ENCODE data around the gene FAF1.

FAF1 gene

DNA sequence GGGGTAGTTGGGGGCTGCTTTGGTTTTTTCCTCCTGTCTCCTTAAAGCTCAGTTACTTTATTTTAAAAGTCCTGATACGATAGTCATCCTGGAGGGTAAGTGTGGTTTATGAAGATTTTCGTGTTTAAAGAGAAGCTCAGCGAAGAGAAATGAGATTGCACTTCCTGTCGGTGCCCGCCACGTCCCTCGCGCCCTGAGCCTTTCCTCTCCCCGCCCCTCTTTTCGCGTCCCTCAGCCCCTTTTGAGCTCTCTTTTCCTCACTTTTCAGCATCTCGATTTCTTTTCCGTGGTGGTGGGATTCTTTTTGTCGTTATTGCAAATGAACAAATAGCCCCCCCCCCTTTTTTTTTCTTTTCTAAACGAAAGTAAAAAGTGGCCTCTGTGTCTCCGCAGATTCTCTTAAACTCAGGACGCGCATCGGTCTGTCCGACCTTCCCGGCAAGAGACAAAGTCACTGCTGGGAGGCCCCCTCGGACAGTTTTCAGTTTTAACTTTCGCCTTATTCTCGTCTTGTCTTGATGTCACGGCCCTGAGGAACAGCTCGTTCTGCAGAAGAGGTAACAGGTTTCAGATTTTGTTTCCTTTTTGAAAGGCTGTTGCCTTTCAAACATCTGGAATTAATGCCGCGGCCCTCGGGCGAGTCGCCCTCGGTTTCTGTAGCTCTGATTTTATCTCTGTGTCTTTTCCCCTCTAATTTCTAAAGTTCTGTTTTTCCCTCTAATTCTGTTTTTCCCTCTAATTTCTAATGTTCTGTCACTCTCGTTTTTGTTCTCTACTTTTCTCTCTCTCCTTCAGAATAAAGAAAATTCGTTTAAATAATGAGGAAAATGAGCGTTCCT lies 535.8 kb downstream of the FAF1 start:
- peak in 1 of 2 donors; percentile 14 for DNase-seq

DNA sequence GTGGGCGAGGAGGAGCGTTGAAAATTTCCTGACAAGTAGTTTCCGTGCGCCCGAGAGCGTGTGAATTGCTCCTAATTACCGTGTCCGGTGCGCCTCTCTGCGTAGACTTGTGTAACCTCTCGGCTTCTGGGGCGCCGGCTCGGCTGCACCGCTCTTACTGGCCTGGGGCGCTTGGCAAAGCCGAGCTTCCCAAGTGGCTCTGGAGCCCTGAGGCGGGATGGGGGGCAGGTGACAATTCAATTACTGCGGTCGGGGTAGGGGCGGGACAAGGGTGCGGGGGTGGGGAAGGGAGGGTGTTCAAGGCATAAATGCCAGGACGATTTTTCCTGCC lies 536.4 kb downstream of the FAF1 start:
- DNase-seq: peak in 1 of 2 donors; percentile 28

DNA sequence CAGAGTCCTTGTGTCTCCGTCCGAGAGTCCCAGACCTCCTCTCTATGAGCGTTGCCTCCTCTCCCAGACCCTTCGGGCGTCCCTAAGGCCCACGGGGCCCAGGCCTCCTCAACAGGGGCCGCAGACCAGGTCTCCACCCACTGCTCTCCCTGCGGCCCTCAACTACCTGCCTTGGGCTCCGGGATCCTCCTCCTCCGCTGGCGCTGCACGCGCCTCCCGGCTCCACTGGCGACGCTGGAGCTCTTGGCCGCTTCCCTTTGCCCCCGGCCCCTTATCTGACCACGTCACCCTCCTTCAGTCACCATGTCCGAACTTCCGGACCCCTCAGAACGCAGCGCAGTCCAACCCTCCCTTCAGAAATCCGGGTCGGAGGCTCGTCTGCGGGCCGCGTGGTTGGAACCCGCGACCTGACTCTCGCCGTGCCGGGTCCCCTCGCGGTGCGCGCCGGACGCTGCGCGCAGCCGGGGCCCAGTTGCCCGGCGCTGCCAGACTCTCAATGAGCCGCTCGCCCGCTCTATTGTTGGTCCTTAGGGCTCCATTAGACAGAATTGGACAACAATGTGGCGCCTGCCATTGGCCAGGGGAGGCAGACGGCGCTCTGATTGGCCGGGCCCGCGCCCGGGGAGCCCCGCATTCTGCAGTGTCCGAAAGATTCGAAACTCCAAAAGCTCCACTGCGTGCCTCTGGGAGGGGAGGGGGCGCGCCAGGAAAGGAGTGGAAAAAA lies 537.0 kb downstream of the FAF1 start, which contains the start of gene DMRTA2:
Gene DMRTA2 (minus strand): TSS at position 498 of the 724 bp plus-strand sequence. CDS start 1,907 bp downstream, outside the sequence.
- no peak for DNase-seq

DNA sequence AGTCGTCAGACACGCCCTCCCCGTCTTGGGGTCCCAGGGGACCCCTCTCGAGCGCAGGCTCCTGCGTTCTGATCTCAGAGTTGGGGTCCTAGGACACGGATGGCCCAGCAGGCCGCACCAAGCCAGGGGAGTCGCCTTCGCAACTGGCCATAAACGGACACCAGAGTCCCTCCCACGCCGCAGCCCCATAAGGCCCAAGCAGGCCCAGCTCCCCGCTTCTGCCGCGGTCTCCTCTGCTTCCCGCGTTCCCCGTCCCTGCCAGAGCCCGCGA lies 537.5 kb downstream of the FAF1 start:
- DNase-seq: no peak

DNA sequence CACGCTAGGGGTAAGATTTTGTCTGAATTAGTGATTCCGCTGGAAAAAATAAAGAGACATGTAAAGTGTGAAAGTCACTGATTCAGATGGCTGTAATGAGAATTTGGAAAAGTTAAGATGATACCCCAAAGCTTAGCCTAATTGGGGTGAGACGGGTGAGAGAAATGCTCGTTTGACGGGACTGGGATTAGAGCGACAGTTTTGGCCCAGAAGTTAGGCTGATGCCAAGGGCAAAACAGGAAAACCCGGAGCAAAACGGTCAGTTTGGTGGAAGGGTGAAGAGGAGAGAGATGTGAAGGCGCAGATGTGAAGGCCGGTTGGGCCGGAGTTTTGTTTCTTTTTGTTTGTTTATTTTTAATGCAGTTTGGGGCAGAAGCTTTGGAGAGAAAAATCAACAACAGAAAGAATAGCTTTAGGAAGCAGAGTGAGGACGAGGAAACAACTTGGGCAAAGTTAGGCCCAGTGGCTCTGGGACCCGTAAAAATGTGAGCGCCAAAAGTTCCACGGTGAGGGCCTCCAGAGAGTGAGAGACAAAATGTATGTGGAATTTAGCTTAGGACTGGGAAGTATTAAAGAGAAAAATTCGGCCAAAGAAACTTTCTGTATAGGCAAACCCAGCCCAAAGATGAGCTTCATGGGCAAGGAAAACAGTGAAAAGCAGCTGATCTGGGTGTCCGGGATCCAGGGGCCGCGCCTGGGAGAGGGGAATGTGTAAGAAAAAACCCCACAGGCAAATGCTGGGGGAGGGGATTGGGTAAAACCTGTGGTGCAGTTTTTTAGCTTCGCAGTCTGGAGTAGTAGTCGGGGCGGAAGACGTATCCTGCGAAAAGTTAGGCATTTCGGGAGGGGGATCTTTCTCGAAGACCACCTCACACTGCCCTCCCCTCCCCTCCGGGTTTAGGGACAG lies 538.0 kb downstream of the FAF1 start:
- no peak for DNase-seq

DNA sequence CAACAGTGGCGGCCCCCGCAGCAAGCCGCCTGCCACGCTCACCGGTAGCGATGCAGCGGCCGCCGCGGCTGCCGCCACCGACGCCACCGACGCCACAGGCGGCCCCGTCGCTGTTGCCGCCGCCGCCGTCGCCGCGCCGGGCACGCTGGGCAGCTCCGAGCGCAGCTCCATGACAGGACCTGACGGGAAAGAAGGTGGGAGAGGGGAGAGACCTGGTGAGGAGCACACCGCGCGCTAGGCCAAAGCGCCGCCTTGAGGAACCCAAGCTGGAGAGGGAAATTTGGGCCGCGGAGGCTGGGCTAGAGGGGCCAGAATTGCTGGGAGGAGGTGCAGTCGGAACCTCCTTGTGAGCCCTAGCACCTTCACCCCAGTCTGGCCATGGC lies 538.7 kb downstream of the FAF1 start:
- DNase-seq: no peak

DNA sequence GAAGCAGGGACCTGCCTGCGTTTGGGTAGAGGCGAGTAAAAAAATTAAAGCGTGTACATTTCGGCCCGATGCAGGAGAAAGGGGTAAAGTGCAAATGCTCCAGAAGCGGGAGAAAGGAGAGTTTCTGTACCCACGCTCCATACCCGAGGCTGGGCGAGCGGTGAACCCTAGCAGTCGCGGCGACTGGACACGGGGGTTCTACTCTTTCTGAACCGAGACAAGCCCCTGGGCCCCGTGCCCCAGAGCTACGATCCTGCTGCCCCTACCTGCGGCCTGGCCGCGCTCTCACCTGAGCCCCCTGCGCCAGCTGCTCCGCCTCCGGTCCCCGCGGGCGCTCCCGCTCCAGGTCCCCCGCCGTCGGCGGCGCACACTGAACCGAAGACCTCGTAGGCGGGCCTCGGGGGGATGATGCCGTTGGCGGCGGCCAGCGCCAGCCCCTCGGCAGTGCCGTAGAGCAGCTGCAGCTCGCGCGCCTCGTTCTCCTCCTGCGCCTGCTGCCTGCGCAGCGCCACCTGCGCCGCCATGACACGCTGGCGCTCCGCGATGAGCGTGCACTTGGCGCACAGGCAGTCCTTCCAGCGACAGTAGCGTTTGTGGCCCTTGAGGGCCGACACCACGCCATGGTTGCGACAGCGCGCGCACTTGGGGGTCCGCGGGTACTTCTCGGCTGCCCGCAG lies 539.2 kb downstream of the FAF1 start:
- no peak for DNase-seq

DNA sequence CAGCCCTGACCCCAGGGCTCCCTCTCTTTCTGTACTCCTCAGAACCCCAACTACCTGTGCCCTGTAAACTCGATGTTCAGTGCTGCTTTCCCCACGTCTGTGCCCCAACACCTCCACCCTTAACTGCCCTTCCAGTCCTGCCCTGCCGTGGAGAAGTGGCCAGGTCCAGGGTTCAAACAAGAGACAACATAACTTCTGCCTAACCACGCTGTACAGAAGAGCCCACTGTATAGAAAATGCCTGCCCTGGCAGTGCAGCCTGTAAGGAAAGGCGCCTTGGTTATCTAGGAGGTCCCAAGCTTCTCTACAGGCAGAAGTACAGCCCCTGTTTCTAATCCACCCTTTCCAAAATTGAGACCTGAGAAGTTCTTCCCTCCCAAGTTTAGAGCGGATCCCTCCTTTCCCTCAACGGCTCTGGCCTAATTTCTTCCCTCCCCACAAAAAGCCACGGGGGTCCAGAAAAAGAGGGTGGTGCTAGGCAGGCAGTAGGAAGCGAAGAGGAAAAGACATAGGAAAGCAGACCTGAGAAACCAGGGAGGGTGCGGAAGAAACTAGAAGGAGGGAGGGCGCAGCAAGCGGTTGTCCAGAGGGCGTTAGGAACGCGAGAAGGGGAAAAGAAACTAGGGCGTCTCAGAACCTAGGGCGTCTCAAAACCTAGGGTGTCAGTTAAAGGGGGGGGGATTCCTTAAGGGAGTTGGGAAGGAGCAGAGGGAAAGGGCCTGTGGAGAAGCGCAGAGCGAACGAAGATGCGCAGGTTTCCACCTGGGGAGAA lies 540.0 kb downstream of the FAF1 start:
- DNase-seq: no peak

DNA sequence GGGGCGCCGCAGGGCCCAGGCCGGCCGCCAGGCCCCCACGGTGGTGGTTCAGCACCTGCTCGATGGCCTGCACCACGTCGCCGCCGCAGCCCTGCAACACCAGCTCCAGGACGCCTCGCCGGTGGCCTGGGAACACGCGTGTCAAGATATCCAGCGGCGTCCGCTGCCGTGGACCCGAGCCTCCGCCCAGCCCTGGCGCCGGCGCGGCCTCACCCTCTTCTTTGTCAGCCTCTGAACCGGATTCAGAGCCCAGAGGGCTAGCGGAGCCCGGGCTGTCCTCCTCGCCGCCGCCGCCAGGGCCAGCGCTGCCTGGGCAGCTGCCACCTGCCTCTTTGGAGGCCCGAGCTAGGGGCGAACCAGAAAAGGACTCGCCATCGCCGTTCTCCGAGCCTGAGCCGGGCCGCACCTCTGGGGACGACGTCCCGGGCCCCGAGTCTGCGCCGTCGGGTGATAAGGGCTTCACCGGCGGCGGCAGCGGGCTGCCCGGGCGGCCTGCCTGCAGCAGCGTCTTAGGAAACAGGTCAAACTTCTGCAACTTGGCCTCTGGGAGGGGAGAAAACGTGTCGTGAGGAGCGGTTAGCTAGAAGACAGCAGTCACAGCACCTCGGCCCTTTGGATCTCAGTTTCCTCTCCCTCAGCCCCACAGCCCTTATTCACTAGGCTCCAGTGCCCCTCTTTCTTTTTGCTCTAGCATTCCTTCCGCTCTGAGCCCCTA lies 540.7 kb downstream of the FAF1 start:
- DNase-seq: no peak

DNA sequence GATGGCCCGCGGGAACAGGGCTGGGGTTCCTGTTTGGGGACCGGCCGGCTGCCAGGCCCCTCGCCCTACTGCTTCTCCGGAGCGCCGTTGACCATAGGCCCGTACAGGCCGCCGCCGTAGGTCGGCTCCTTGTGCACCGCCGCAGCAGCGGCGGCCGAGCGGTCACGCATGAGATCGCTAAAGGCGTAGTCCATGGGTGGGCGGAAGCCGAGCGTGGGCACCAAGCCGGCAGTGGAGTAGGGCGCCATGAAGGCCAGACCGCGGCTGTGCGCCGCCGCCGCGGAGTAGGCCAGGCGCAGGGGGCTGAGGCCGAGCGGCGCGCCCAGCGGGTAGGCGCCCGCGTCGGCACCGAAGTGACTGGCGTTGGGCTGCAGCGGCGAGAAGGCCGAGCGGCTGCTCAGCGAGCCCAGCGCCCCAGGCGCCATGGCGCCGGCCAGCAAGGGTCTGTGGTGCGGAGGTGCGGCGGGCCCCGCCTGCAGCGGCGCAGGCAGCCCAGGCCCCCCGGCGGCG lies 541.4 kb downstream of the FAF1 start:
- DNase-seq: no peak

DNA sequence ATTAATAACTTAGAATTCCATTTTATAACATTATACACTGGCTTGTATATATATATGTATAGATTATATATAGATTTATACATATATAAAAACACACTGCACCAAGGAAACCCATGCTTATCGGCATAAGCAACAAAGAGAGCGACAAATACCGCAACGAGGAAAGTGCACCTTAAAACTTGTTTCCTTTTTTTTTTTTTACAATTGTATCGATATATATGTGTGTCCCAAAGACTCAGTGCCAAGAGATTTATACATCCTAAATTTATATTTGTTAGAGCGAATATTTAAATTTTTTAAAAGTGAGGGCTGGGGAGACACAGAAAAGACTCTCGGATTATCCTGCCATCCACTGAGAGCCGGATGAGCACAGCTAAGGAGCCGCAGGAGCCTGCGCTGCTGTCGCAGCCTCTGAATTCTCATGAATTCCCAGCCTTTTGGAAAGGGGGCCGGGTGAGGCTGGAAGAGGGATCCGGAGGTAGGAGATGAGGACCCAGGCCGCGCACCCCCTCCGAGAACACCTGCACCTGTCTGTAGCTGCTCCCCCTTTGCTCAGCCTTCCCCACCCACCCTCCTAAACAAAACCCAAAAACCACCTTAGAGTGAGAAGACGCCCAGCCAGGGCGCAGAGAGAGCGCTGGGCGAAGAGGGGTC lies 542.0 kb downstream of the FAF1 start:
- DNase-seq: no peak

DNA sequence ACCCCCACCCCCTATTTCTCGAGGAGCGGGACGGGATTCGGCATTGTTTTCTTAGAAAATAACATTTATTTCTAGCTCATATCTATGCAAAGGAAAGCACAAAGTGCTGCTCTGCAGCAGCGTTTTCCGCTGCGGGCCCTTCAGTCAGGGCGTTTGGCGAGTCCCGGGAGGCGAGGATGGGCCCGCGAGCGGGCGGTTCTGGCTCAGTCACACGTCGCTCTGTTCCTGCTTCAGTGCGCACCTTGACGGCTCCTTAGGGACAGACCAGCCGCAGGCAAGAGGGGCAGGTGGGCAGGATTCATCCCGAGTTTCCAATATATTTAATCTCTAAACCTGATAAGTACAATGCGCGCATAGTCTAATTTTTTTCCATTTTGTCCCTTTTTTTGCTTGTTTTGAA lies 542.6 kb downstream of the FAF1 start:
- no peak for DNase-seq

DNA sequence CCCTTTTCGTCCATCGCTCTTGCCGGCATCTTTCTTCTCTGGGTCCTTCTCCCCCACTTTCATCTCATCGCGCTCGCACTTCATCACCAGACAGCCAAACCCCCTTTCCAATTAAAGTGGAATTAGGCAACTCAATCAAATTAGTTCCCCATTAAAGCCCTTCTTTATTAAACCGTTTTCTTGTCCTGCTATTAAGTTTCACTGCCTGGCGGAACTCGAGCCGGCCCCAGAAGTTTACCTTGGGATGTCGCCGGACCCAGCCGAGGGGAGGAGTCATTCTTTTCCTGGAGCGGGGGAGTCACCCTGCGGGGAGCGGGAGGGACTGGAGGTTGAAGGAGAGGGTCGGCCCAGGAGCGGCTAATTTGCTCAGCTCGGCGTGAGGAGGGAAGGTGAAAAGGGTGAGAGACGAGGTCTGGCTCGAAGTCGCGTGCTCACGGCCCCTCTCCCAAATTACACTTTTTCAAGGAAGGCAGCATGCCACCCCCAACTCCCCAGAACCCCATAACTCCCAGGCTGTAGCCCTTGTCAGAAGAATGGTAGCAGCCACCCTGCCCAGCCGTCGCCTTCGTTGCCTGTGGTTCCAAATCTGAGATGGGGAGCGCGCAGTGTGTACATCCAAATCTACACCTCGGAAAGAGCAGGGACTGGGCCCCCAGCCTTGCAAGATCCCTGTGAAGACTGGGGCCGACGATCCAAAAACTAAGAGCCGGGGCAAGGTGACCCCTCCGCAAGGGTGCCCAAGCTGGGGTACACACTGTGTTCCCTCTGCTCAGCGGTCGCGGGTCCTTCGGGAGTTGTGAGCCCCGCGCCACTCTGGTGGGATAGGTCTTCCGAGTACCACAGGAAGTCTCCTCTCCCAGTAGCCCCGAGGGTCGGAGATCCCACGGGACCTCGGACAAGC lies 543.3 kb downstream of the FAF1 start:
- DNase-seq: no peak

DNA sequence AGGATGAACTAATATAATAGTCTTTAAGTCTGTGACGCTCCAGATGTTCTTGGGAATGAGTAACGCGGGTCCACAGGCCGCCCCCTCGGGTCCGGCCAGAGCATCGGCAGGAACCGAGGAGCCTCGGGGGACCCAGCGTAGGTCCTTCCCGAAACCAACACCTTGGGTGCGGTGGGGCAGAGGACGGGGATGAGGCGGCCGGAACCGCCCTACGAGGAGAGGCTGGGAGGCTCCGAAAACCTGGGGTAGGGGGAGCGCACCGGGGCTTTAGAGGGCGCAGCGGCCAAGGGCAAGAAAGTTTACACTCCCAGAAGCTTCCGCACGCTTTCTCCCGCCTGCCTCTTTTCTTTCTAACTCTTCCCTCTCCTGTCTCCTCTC lies 543.9 kb downstream of the FAF1 start:
- no peak for DNase-seq

DNA sequence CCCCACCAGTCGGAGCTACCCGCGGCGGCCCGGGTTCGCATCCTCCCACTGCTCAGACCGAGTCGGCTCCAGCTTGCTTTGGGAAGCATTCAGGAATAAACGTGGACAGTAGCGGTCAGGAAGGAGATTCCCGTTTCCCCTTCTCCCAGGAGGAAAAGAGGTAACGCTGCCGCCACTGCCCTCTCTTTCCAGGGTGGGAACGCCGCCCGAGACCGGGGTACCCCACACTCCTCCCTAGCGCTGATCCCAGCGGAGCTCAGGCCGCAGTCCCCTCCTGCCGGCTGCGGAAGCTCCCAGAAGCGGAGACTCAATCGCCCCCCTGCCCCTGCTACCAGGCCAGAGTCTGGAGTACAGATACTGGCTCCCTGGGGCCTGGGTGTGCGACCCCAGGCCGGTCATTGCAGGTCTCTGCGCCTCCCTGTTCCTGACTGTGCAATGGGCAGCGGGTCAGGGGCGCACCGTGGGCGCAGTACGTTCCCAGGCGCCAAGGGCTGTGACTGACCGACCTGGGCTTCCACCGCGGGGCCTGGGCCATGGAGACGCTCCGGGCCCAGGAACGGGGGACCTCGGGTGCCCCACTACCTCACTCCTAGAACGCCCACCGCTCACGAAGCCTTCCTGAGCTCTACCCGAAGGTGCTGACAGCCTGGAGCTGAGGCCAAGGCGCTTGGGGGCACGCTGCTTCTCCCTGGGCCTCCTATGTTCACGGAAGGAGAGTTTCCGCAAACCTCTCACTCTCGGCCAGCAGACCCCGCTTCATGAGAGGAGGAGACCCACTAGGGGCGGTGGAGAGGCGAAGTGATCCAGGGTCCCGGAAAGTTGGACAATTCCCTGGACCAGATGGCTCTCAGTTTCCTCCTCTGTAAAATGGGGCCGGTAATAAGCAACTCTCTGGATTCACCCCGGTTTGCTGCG lies 544.6 kb downstream of the FAF1 start:
- no peak for DNase-seq

DNA sequence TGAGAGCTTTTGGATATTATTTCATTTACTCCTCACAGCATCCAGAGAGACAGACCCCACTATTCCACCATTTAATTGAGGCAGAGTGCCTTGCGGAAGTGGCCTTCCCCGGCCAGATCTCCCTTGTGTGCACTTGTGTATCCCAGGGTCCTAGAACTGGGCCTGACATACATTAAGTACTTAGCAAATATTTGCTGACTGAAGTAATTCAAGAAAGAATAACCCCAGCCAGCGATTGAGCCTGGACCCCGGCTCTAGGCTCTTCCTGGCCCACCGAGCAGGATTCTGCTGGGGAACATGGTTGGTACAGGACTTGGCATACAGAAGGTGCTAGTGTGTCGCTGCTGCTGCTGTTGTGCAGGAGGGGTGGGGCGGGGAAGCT lies 545.2 kb downstream of the FAF1 start:
- DNase-seq: no peak

DNA sequence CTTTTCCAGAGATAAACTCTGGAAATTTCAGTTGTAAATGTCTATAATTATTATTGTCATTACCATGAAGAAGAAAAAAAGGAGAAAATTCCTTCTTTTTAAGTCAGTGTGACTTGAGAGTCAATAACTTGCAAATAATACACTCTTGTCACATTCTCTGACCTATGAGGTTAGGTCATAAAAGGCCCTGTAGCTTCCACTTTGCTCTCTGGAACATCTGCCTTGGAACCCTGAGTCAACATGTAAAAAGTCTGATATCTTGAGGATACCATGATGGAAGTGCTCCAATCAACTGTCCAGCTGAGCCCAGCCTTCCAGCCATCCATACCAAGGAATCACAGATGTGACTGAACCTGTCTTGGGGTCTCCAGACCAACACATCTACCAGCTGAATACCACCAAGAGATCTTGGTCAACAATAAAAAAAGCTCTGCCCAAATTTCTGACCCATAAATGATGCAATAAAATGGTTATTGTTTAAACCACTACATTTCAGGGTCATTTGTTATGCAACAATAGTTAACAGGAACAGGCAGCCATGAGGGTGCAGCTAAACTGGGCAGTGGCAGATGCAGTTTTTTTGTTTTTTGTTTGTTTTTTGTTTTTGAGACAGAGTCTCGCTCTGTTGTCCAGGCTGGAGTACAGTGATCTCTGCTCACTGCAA lies 547.1 kb downstream of the FAF1 start:
- no peak for DNase-seq

DNA sequence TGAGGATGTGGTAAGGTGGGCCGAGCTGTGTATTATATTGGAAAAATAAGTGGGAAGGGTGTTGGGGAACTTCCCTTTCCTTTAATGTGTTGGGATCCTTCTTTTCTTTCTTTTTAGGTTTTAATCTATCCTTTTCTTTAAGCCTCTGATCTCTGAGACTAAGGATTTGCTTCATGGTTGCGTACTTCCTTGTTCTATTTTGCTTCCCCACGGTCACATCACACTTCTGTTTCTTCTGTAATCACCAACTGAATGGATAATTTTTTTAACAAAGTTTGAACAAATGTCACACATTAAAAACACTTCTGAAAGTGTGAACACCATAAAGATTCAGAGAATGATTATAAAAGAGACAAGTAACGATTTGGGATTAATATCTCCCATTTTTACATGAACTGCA lies 554.3 kb downstream of the FAF1 start:
- DNase-seq: no peak

Data from inflammatory macrophage (primary cell).